Uterus (tissue), 4 donors: ENCODE measurements around the gene IKZF3. TPM values are rescaled to one million over a fixed set of nuclear protein-coding genes. Genes with fewer than 3 reads are reported as not detected.

Source experiments
- DNase-seq, 2 donors: peaks; one replicate each; pipeline ENCODE4 v3.0.0-alpha.2; 2019 to 2020
- H3K27ac ChIP-seq, 2 donors: fragments of 200-600 bp; sonication (generic); 1 replicate in 1 of 2; 2 replicates in 1 of 2; pipeline ENCODE4 v1.5.1; 2016 to 2018
- H3K27me3 ChIP-seq, 2 donors: fragments of 200-600 bp; sonication (generic); one replicate each; pipeline ENCODE4 v1.5.1; 2018 to 2019; ENCODE audit warnings: control low read depth in 1 of 2
- H3K36me3 ChIP-seq, 2 donors: fragments of 200-600 bp; sonication (generic); one replicate each; pipeline ENCODE4 v1.5.1; 2019; ENCODE audit warnings: control low read depth in 1 of 2
- H3K4me1 ChIP-seq, 2 donors: fragments of 200-600 bp; sonication (generic); one replicate each; pipeline ENCODE4 v1.5.1; 2018 to 2019; ENCODE audit warnings: control low read depth in 1 of 2
- H3K4me3 ChIP-seq, 2 donors: fragments of 200-600 bp; sonication (generic); 1 replicate in 1 of 2; 2 replicates in 1 of 2; pipeline ENCODE4 v1.5.1; 2018 to 2019; ENCODE audit warnings: mild to moderate bottlenecking in 1 of 2
- H3K9me3 ChIP-seq, 2 donors: fragments of 200-600 bp; sonication (generic); one replicate each; pipeline ENCODE4 v1.5.1; 2019; ENCODE audit warnings: control low read depth in 1 of 2
- POLR2A ChIP-seq, 2 donors: fragments of 450-650 bp; IDR thresholded peaks; one replicate each; pipeline ENCODE4 v1.6.1; 2016; ENCODE audit warnings: antibody characterized with exemption in 2 of 2, mild to moderate bottlenecking in 1 of 2, moderate library complexity in 1 of 2
- intact Hi-C: fragments of 100-400 bp; cut with DNase I; formaldehyde crosslinking; loops from one replicate; pipeline ENCODE4 v1.15.1; 2023; ENCODE audit warnings: low total_unique reads
- total RNA-seq, 4 donors: library from RNA; depleted of rRNA in 3 of 4; stranded (reverse); fragments of >200 nt in 3 of 4; gene quantifications; one replicate each; pipeline versions ENCODE4 v1.1.0 to v1.2.4, GENCODE V29; 2014 to 2023
- TF ChIP-seq, protein P1 (sequence below), 4 experiments: fragments of 200-600 bp in 2 of 4; fragments of 450-650 bp in 2 of 4; sonication (generic) in 2 of 4; IDR thresholded peaks; one replicate each; pipeline ENCODE4 v1.5.1; 2016 to 2019; ENCODE audit warnings: antibody characterized with exemption in 4 of 4, mild to moderate bottlenecking in 2 of 4, moderate library complexity in 1 of 4
- donor health status: DM: yes; HTN: yes; CAD: no.

The IKZF3 gene
- total RNA-seq, 4 donors from 2014 or later: 0.88 to 2.1 (median 1.6) TPM

DNA sequence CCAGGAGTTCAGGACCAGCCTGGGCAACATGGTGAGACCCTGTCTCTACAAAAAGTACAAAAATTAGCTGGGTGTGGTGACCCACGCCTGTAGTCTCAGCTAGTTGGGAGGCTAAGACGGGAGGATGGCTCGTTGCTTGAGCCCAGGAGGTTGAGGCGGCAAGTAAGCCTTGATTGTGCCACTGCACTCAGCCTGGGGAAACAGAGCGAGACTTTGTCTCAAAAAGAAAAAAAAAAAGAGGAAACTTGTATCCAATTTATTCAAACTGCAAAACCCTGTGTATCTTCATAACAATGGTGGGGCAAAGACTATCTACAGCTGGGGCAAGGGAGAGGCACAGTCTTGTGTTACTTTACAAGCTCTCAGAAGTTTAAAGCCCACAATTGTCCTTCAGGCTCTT, 104.9 kb downstream of the IKZF3 start:
- intact Hi-C loops: no loop called here
- H3K4me3 ChIP-seq: no peak overlapping the region

DNA sequence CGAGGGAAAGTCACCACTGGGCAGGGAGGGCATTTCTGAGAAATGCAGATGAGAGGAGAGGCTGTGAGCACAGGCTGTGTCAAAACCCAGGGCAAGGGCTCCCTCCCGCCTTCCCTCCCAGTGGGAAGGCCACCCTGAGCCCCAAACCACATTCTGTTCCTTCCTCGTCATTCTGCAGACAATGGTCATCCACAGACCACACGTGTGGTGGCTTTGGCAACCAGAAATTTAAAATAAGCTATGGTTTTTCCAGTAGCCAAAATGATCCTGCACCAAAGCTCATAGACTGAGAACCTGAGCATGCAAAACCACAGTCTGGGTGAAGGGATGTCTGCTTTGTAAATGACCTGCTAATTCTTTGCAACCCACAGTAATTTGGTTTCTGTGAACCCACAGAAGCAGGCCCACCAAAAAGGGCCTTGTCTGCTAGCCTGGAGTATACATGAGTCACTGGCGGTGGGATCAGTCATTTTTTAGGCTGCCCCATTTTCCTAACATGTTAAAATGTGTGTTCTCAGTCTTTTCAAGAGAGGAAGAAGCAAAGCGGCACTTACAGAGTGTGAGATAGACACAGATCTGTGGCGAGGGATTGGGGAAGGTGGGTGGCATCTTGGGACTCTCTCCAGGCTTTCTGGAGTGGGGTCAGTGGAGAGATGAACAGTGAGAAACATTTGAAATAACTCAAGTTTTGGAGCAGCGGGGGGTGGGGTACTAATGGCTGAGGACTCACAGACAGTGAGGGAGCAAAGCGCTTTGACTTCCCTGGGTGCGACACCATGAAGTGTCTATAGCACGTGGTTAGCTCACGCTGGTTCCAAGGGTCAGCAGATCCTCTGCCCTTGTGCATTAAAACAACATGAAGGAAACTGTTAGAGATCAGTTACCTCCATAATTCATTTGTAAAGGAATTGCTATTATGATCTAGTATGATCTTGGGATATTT, 105.9 kb downstream of the IKZF3 start:
- DNase-seq: no peak
- intact Hi-C loops: no loop called here
- no peaks in the 10 kb centered on the region for H3K27me3 ChIP-seq
- no peak overlapping the region for H3K4me3 ChIP-seq
- no peaks in the 10 kb centered on the region for H3K4me1 ChIP-seq
- TF ChIP-seq, protein P1, sequence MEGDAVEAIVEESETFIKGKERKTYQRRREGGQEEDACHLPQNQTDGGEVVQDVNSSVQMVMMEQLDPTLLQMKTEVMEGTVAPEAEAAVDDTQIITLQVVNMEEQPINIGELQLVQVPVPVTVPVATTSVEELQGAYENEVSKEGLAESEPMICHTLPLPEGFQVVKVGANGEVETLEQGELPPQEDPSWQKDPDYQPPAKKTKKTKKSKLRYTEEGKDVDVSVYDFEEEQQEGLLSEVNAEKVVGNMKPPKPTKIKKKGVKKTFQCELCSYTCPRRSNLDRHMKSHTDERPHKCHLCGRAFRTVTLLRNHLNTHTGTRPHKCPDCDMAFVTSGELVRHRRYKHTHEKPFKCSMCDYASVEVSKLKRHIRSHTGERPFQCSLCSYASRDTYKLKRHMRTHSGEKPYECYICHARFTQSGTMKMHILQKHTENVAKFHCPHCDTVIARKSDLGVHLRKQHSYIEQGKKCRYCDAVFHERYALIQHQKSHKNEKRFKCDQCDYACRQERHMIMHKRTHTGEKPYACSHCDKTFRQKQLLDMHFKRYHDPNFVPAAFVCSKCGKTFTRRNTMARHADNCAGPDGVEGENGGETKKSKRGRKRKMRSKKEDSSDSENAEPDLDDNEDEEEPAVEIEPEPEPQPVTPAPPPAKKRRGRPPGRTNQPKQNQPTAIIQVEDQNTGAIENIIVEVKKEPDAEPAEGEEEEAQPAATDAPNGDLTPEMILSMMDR (IDR thresholded peaks at IDR 0.05): no peak
- TF ChIP-seq POLR2A (IDR thresholded peaks at IDR 0.05): no peak
- H3K9me3 ChIP-seq: no peaks in the 10 kb centered on the region
- H3K36me3 ChIP-seq: no peaks in the 10 kb centered on the region
- no peak overlapping the region for H3K27ac ChIP-seq

More for the DNA sequence above, 104.9 kb downstream of the IKZF3 start:
- H3K4me1 ChIP-seq: no peaks in the 10 kb centered on the region
- H3K27me3 ChIP-seq: no peaks in the 10 kb centered on the region
- no peaks in the 10 kb centered on the region for H3K36me3 ChIP-seq
- H3K27ac ChIP-seq: no peak overlapping the region
- TF ChIP-seq, protein P1 (IDR thresholded peaks at IDR 0.05): no peak
- TF ChIP-seq POLR2A (IDR thresholded peaks at IDR 0.05): no peak
- no peak for DNase-seq
- H3K9me3 ChIP-seq: no peaks in the 10 kb centered on the region

DNA sequence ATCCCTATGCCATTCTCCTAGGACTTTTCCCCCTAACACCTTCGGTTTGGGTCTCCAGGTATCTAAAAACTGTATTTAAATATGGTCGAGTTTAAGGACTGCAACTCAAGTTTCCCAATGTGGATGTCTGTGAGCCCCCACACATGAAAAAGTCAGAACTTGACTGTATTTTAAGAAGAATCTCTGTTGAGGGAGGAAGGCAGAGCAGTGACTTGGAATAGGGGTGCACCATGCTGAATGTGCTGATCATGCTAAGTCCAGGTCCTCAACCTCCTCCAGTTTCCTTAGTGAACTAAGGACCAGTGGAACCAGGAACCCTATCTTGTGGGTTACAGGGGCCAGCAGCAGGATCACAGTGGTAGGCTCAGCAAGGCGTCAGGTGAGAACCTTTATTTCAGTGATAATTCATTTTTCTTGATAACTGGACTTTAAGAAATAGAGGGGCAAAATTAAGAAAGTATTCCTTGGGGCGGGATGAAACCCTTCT, 106.9 kb downstream of the IKZF3 start:
- Histone ChIP-seq H3K27ac (no peak overlapping the region), H3K9me3 (no peaks in the 10 kb centered on the region), H3K4me3 (no peak overlapping the region), H3K4me1 (no peaks in the 10 kb centered on the region), H3K36me3 (no peaks in the 10 kb centered on the region), H3K27me3 (no peaks in the 10 kb centered on the region)
- no peak for DNase-seq
- TF ChIP-seq, protein P1 (IDR thresholded peaks at IDR 0.05): no peak
- intact Hi-C loops: no loop called here

DNA sequence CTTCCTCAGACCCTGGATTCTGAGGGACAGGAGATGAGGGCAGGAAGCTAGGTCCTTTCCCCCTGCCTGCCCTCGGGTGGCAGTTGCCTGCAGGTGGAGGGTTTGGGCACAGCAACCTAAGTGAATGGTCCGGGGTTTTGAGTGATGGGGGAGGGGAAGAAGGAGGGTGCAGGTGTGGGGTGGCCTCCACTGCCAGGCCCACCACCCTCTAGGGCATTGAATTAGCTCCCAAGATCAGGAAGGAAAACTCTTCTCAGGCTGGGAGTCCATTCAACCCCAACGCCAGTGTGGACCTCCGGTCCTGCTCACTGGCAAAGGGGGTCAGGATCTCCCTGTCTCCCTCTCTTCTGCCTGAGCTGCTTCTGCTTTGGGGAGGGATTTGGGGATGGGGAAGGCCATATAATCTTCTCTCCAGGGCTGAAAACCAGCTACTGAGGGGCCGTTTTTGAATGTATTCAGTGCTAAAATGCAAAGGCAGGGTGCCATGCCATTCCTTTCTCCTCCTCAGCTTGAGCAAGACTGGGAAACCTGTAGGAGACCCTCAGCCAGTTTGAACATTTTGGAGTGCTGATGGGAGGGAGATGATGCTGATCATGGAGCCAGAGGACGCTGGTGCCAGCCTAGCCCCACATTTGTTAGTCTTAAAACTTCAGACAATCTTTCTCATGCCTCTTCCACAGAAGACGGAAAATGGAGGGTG, 107.6 kb downstream of the IKZF3 start:
- no peak overlapping the region for H3K4me3 ChIP-seq
- intact Hi-C loops: no loop called here
- H3K9me3 ChIP-seq: no peaks in the 10 kb centered on the region
- H3K27me3 ChIP-seq: no peaks in the 10 kb centered on the region
- no peaks in the 10 kb centered on the region for H3K36me3 ChIP-seq
- H3K27ac ChIP-seq: no peak overlapping the region
- no peak for DNase-seq
- no peaks in the 10 kb centered on the region for H3K4me1 ChIP-seq
- TF ChIP-seq, protein P1 (IDR thresholded peaks at IDR 0.05): no peak
- TF ChIP-seq POLR2A (IDR thresholded peaks at IDR 0.05): no peak
